PFSK-1 (cell line): ENCODE measurements around the gene PRELID3B.

Experiments
- POLR2AphosphoS5 ChIP-seq: IDR thresholded peaks from 2 replicates; pipeline ENCODE4 v1.6.1; 2012; ENCODE audit warnings: low read depth, mild to moderate bottlenecking, control low read depth, low read length, moderate library complexity
- SIN3A ChIP-seq: IDR thresholded peaks from 2 replicates; pipeline ENCODE4 v1.6.1; 2012; ENCODE audit warnings: mild to moderate bottlenecking, low read length, moderate library complexity, borderline replicate concordance; ENCODE audit not compliant: insufficient read depth
- TAF1 ChIP-seq: IDR thresholded peaks from 2 replicates; pipeline ENCODE4 v1.6.1; 2012; ENCODE audit warnings: low read length, control low read depth, borderline replicate concordance; ENCODE audit not compliant: insufficient read depth
- TF ChIP-seq, protein P1 (sequence below), 2 experiments: IDR thresholded peaks; 2 replicates each; pipeline versions ENCODE4 v1.6.1 to v1.8.0; 2011 to 2012; ENCODE audit warnings: low read depth in 2 of 2, low read length in 2 of 2, control low read depth in 1 of 2, inconsistent platforms in 1 of 2, mild to moderate bottlenecking in 1 of 2, moderate library complexity in 1 of 2; ENCODE audit not compliant: insufficient read depth in 1 of 2

DNA sequence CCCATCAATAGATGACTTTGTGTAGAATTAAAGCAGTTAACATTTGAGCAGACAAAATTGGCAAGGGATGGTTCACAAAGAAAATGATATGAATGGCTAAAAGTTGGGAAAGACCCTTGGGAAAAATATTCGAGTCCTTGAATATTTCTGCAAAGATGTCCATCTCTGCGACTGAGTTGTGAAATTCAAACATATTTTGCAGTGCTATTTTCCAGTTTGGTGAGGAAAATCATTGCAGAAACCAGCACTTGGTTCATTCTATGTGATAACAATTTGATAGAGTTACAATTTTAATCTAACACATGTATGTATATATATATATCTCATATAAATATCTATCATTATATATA, 6.1 kb upstream of the PRELID3B start:
- TF ChIP-seq POLR2AphosphoS5 (no peak), SIN3A (no peak), TAF1 (no peak)
- TF ChIP-seq, protein P1, sequence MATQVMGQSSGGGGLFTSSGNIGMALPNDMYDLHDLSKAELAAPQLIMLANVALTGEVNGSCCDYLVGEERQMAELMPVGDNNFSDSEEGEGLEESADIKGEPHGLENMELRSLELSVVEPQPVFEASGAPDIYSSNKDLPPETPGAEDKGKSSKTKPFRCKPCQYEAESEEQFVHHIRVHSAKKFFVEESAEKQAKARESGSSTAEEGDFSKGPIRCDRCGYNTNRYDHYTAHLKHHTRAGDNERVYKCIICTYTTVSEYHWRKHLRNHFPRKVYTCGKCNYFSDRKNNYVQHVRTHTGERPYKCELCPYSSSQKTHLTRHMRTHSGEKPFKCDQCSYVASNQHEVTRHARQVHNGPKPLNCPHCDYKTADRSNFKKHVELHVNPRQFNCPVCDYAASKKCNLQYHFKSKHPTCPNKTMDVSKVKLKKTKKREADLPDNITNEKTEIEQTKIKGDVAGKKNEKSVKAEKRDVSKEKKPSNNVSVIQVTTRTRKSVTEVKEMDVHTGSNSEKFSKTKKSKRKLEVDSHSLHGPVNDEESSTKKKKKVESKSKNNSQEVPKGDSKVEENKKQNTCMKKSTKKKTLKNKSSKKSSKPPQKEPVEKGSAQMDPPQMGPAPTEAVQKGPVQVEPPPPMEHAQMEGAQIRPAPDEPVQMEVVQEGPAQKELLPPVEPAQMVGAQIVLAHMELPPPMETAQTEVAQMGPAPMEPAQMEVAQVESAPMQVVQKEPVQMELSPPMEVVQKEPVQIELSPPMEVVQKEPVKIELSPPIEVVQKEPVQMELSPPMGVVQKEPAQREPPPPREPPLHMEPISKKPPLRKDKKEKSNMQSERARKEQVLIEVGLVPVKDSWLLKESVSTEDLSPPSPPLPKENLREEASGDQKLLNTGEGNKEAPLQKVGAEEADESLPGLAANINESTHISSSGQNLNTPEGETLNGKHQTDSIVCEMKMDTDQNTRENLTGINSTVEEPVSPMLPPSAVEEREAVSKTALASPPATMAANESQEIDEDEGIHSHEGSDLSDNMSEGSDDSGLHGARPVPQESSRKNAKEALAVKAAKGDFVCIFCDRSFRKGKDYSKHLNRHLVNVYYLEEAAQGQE (IDR thresholded peaks at IDR 0.05; ENCODE audit: insufficient read depth in 1 of 2, low read depth in 2 of 2, low read length in 2 of 2), result no peak
